22Rv1 (cell line): ENCODE measurements around the gene BMERB1.

Experiments
- CTCF ChIP-seq: fragments of 450-650 bp; IDR thresholded peaks from 2 replicates; pipeline ENCODE4 v1.5.1; 2017; ENCODE audit warnings: mild to moderate bottlenecking
- ZFX ChIP-seq: fragments of 450-650 bp; IDR thresholded peaks from 2 replicates; pipeline ENCODE4 v1.6.1; 2017; ENCODE audit warnings: antibody characterized with exemption, borderline replicate concordance

GRCh38 chr16:15422222-15422621 lies 12.2 kb upstream of the BMERB1 start:
- TF ChIP-seq CTCF (no peak), ZFX (no peak)
